ENCODE data around the gene YTHDF1. TPM values are rescaled to one million over a fixed set of nuclear protein-coding genes. Genes with fewer than 3 reads are reported as not detected.

YTHDF1 gene
- polyA plus RNA-seq, 1 donor from 2014 or later, result 36.9 TPM

DNA sequence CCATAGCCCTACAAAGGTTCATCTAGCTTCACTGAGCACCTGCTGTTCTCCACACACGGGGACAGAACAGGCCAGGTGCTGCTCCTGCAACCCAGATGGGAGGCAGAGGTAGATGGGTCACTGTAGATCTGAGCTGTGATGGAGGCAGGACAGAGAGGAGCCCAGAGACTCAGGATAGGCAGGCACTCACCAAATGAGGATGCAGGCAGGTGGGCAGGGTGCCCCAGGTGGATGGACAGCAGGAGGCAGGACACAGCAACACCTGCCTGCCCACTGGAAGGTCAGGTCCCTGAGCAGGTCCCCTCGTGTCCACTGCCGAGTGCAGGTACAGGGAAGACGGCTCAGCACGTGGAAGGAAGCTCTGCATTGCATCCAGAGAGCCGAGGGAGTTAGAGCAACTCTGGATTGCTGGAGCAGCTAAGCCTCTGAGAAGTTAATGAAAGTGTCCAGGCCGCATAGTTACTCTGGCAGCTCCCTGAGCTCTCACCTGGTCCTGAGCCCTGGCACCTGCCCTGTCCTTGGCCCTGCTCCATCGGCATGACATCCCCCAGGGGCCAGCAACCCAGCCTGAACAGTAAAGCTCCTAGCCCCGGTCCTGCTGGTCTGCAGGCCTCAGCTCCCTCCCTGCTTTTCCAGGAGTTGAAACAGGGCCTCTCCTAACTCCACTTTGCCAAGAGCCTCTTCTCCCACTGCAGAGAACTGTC, 4.9 kb upstream of the YTHDF1 start:
- Histone ChIP-seq H3K4me2 (ENCODE audit: low read length) (no peak overlapping the region), H4K20me1 (ENCODE audit: insufficient read depth) (no peaks in the 10 kb centered on the region), H3K4me3 (ENCODE audit: low read length) (no peak overlapping the region), H3K36me3 (ENCODE audit: insufficient read depth, low read length) (no peaks in the 10 kb centered on the region), H3K9me2 (ENCODE audit: insufficient read depth, low read length) (no peaks in the 10 kb centered on the region), H2AFZ (ENCODE audit: low read depth, low read length) (no peak overlapping the region), H3K79me2 (replicated peaks; ENCODE audit: insufficient read depth, low read length) (no peaks in the 10 kb centered on the region), H3F3A (ENCODE audit: insufficient read depth, low read length, poor library complexity, severe bottlenecking) (no peaks in the 10 kb centered on the region), H3K9me3 (ENCODE audit: low read length) (no peaks in the 10 kb centered on the region), H3K27me3 (ENCODE audit: insufficient read depth, low read depth, low read length) (no peaks in the 10 kb centered on the region), H3K27ac (ENCODE audit: low read length) (no peak overlapping the region), H3K9ac (ENCODE audit: low read length) (no peak overlapping the region)
- TF ChIP-seq RAD21 (conservative IDR thresholded peaks at IDR 0.05) (no peak), SMC3 (conservative IDR thresholded peaks at IDR 0.05; ENCODE audit: poor library complexity) (no peak), CTCF (IDR thresholded peaks at IDR 0.05; ENCODE audit: poor library complexity, severe bottlenecking) (no peak), TAF1 (IDR thresholded peaks at IDR 0.05; ENCODE audit: low read depth) (no peak), EZH2 (IDR thresholded peaks at IDR 0.05; ENCODE audit: borderline replicate concordance, insufficient read depth, low read length, poor library complexity, severe bottlenecking) (no peak), POLR2AphosphoS5 (IDR thresholded peaks at IDR 0.05) (no peak), MXI1 (conservative IDR thresholded peaks at IDR 0.05; ENCODE audit: poor library complexity, severe bottlenecking) (no peak), EP300 (conservative IDR thresholded peaks at IDR 0.05; ENCODE audit: poor library complexity, severe bottlenecking) (no peak), REST (IDR thresholded peaks at IDR 0.05; ENCODE audit: borderline replicate concordance) (no peak)

DNA sequence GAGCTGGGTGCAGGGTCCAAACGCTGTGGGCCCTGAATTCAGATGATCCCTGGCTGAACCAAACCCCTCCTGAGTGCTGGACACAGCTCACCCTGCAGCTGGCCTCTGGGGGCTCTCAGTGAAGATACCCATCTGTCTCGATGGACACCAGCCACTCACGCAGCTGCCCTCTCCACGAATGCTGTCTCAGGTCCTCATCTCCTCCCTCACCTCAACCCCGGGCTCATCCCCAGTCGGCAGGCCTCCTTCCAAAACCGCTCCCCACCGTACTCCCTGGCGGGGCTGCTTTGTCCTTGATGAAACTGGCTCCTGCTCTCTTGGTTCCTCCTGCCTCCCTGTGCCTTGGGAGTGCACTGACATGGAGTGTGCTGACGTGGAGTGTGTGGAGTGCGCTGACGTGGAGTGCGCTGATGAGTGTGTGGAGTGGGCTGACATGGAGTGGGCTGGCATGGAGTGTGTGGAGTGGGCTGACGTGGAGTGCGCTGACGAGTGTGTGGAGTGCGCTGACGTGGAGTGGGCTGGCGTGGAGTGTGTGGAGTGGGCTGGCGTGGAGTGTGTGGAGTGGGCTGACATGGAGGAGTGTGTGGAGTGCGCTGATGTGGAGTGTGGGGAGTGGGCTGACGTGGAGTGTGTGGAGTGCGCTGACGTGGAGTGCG, 4.1 kb upstream of the YTHDF1 start:
- Histone ChIP-seq H3F3A (ENCODE audit: insufficient read depth, low read length, poor library complexity, severe bottlenecking) (no peaks in the 10 kb centered on the region), H2AFZ (ENCODE audit: low read depth, low read length) (no peak overlapping the region), H3K27me3 (ENCODE audit: insufficient read depth, low read depth, low read length) (no peaks in the 10 kb centered on the region), H3K4me2 (ENCODE audit: low read length) (no peak overlapping the region), H3K4me3 (ENCODE audit: low read length) (no peak overlapping the region), H3K27ac (ENCODE audit: low read length) (no peak overlapping the region), H3K9me3 (ENCODE audit: low read length) (no peaks in the 10 kb centered on the region), H3K36me3 (ENCODE audit: insufficient read depth, low read length) (no peaks in the 10 kb centered on the region), H3K9ac (ENCODE audit: low read length) (no peak overlapping the region), H3K79me2 (replicated peaks; ENCODE audit: insufficient read depth, low read length) (peaks cover 6% of the 10 kb centered on the region), H3K9me2 (ENCODE audit: insufficient read depth, low read length) (no peaks in the 10 kb centered on the region), H4K20me1 (ENCODE audit: insufficient read depth) (no peaks in the 10 kb centered on the region)
- no peak for TF ChIP-seq RAD21 (conservative IDR thresholded peaks at IDR 0.05)
- no peak for TF ChIP-seq SMC3 (conservative IDR thresholded peaks at IDR 0.05; ENCODE audit: poor library complexity)
- no peak for TF ChIP-seq POLR2AphosphoS5 (IDR thresholded peaks at IDR 0.05)
- TF ChIP-seq EP300 (conservative IDR thresholded peaks at IDR 0.05; ENCODE audit: poor library complexity, severe bottlenecking), result no peak
- TF ChIP-seq MXI1 (conservative IDR thresholded peaks at IDR 0.05; ENCODE audit: poor library complexity, severe bottlenecking), result no peak
- no peak for TF ChIP-seq TAF1 (IDR thresholded peaks at IDR 0.05; ENCODE audit: low read depth)
- no peak for TF ChIP-seq REST (IDR thresholded peaks at IDR 0.05; ENCODE audit: borderline replicate concordance)
- TF ChIP-seq CTCF (IDR thresholded peaks at IDR 0.05; ENCODE audit: poor library complexity, severe bottlenecking), result no peak
- no peak for TF ChIP-seq EZH2 (IDR thresholded peaks at IDR 0.05; ENCODE audit: borderline replicate concordance, insufficient read depth, low read length, poor library complexity, severe bottlenecking)

Measured in neural cell (in vitro differentiated cells).